OCI-LY7 (cell line): ENCODE data around the gene SAE1.

ENCODE experiments used
- EZH2phosphoT487 ChIP-seq: fragments of 200-600 bp; sonication (generic); IDR thresholded peaks from 2 replicates; pipeline ENCODE4 v1.6.1; 2018; ENCODE audit warnings: low read depth, borderline replicate concordance, mild to moderate bottlenecking, mixed run types, antibody characterized with exemption, low read length, moderate library complexity, mixed read lengths
- TF ChIP-seq, protein P1 (sequence below): fragments of 200-600 bp; sonication (generic); conservative IDR thresholded peaks from 2 replicates; pipeline ENCODE4 v1.5.1; 2014; ENCODE audit warnings: mild to moderate bottlenecking, antibody characterized with exemption, low read length, moderate library complexity, mixed read lengths

DNA sequence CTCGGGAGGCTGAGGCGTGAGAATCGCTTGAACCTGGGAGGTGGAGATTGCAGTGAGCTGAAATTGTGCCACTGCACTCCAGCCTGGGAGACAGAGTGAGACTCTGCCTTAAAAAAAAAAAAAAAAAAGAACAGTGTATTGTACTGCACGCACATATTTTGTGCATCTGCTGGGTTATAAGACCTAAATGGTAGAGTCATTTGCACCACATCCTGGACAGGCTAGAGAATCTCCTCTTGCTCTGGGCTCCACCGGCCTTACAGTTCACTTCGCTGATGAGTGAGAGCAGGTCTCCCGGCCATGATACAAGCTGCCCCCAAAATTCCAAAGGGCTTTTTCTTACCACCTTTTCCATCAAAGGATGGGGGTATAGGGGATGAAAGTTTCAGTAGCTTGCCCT is 7.2 kb upstream of the SAE1 start:
- no peak for TF ChIP-seq EZH2phosphoT487
- TF ChIP-seq, protein P1, sequence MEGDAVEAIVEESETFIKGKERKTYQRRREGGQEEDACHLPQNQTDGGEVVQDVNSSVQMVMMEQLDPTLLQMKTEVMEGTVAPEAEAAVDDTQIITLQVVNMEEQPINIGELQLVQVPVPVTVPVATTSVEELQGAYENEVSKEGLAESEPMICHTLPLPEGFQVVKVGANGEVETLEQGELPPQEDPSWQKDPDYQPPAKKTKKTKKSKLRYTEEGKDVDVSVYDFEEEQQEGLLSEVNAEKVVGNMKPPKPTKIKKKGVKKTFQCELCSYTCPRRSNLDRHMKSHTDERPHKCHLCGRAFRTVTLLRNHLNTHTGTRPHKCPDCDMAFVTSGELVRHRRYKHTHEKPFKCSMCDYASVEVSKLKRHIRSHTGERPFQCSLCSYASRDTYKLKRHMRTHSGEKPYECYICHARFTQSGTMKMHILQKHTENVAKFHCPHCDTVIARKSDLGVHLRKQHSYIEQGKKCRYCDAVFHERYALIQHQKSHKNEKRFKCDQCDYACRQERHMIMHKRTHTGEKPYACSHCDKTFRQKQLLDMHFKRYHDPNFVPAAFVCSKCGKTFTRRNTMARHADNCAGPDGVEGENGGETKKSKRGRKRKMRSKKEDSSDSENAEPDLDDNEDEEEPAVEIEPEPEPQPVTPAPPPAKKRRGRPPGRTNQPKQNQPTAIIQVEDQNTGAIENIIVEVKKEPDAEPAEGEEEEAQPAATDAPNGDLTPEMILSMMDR, result no peak
